Activated B cell treated with CpG ODN at 0.5 μM for 24 hours (primary cell): ENCODE measurements around the gene SLC16A7. TPM values are rescaled to one million over a fixed set of nuclear protein-coding genes. Genes with fewer than 3 reads are reported as not detected.

Source experiments
- ATAC-seq: fragments of 200-7000 bp; cut with Tn5 transposase; one replicate; pipeline ENCODE4 v1.10.0; 2021; ENCODE audit warnings: low read depth, mild to moderate bottlenecking, moderate library complexity
- CTCF ChIA-PET: fragments of 350-600 bp; sonication (Branson Sonifier 250); formaldehyde crosslinking; loops from one replicate; lab custom pipeline; 2021; ENCODE audit warnings: antibody characterized with exemption; lab: Charles Lee
- POLR2A ChIA-PET: fragments of 350-600 bp; sonication (Branson Sonifier 250); formaldehyde crosslinking; loops from one replicate; lab custom pipeline; 2021; ENCODE audit warnings: antibody characterized with exemption; lab: Charles Lee
- DNase-seq: peaks from one replicate; pipeline ENCODE4 v3.0.0; 2022
- H3K27ac Mint-ChIP-seq: one replicate; pipeline ENCODE4 v1.8.0; 2020; ENCODE audit warnings: mixed read lengths
- H3K27me3 Mint-ChIP-seq: one replicate; pipeline ENCODE4 v1.8.0; 2021; ENCODE audit warnings: mixed read lengths
- H3K36me3 Mint-ChIP-seq: one replicate; pipeline ENCODE4 v1.8.0; 2021; ENCODE audit warnings: low read depth, mixed read lengths
- H3K4me1 Mint-ChIP-seq: one replicate; pipeline ENCODE4 v1.8.0; 2021; ENCODE audit warnings: mixed read lengths
- H3K4me3 Mint-ChIP-seq: one replicate; pipeline ENCODE4 v1.8.0; 2020; ENCODE audit warnings: mild to moderate bottlenecking, mixed read lengths
- H3K9me3 Mint-ChIP-seq: one replicate; pipeline ENCODE4 v1.8.0; 2020; ENCODE audit warnings: mixed read lengths
- intact Hi-C: fragments of 100-400 bp; cut with micrococcal nuclease; formaldehyde crosslinking; loops from one replicate; pipeline ENCODE4 v1.15.1; 2024
- total RNA-seq: library from RNA; stranded (reverse); gene quantifications from 2 replicates; pipeline ENCODE4 v1.2.3, GENCODE V29; 2022
- TF ChIP-seq, protein P1 (sequence below): fragments of 200-600 bp; IDR thresholded peaks from one replicate; pipeline ENCODE4 v1.8.0; 2022; ENCODE audit warnings: antibody characterized with exemption, mild to moderate bottlenecking

The SLC16A7 gene
- total RNA-seq, 1 donor from 2014 or later, result 22.4 TPM

- intact Hi-C loops, result no loop called here
- TF ChIP-seq, protein P1, sequence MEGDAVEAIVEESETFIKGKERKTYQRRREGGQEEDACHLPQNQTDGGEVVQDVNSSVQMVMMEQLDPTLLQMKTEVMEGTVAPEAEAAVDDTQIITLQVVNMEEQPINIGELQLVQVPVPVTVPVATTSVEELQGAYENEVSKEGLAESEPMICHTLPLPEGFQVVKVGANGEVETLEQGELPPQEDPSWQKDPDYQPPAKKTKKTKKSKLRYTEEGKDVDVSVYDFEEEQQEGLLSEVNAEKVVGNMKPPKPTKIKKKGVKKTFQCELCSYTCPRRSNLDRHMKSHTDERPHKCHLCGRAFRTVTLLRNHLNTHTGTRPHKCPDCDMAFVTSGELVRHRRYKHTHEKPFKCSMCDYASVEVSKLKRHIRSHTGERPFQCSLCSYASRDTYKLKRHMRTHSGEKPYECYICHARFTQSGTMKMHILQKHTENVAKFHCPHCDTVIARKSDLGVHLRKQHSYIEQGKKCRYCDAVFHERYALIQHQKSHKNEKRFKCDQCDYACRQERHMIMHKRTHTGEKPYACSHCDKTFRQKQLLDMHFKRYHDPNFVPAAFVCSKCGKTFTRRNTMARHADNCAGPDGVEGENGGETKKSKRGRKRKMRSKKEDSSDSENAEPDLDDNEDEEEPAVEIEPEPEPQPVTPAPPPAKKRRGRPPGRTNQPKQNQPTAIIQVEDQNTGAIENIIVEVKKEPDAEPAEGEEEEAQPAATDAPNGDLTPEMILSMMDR, result no peak
- no peak for ATAC-seq
- Mint-ChIP-seq H3K4me1 (peaks cover 3% of the 10 kb centered on the region), H3K36me3 (peaks cover 49% of the 10 kb centered on the region), H3K4me3 (no peak overlapping the region), H3K27ac (no peak overlapping the region), H3K9me3 (no peaks in the 10 kb centered on the region), H3K27me3 (no peaks in the 10 kb centered on the region)
- CTCF ChIA-PET, result no interaction called here
- no peak for DNase-seq
- POLR2A ChIA-PET, result no interaction called here
Measured at GRCh38 chr12:59710004-59710628, 114.3 kb downstream of the SLC16A7 start.

DNA sequence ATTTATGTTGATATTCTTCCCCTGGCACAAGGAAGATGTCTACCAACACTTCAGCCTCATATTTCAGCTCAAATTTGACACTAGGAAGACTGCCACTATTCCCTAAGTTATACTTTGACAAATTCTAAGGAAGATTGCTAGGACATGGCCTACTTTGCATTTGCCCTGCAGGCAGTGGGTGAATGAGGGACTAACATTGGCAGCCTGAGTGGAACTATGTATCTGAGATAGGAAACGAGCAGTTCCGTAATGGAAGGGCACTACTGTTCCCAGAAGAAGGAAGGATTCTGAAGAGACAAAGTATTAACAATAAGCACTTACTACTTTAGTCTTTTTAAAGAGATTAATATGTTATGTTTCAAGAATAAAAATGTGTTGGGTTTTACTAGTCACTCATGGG, 115.1 kb downstream of the SLC16A7 start:
- H3K27me3 Mint-ChIP-seq, result no peaks in the 10 kb centered on the region
- TF ChIP-seq, protein P1, result no peak
- H3K4me1 Mint-ChIP-seq, result peaks cover 3% of the 10 kb centered on the region
- ChIA-PET CTCF (no interaction called here), POLR2A (no interaction called here)
- H3K27ac Mint-ChIP-seq, result no peak overlapping the region
- DNase-seq, result no peak
- no peak for ATAC-seq
- intact Hi-C loops, result no loop called here
- no peaks in the 10 kb centered on the region for H3K9me3 Mint-ChIP-seq
- H3K4me3 Mint-ChIP-seq, result no peak overlapping the region
- peaks cover 48% of the 10 kb centered on the region for H3K36me3 Mint-ChIP-seq

DNA sequence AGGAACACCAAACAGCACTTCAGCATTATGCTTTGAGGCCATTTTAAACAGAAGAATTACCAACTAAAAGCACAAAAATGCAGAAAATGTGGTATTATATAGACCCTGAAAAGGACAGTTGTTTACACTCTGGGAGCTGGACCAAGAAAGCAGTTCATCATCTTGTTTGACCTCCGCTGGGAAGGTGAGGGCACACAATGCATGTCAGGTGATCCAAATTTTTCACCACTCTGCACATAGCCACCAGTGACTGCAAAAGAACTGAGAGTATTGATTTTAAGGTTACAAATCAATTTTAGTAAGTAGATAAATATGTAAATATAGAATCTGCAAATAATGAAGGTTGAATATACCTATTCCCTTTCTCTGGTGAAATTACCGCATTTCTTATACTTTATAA, 119.6 kb downstream of the SLC16A7 start:
- DNase-seq, result no peak
- Mint-ChIP-seq H3K9me3 (no peaks in the 10 kb centered on the region), H3K27ac (no peak overlapping the region), H3K27me3 (no peaks in the 10 kb centered on the region), H3K4me1 (peaks cover 3% of the 10 kb centered on the region), H3K36me3 (peaks cover 33% of the 10 kb centered on the region), H3K4me3 (no peak overlapping the region)
- intact Hi-C loops, result no loop called here
- TF ChIP-seq, protein P1, result no peak
- ChIA-PET CTCF (no interaction called here), POLR2A (no interaction called here)
- ATAC-seq, result no peak

GRCh38 chr12:59716043-59716442, 120.2 kb downstream of the SLC16A7 start:
- POLR2A ChIA-PET, result no interaction called here
- intact Hi-C loops, result no loop called here
- CTCF ChIA-PET, result no interaction called here
- Mint-ChIP-seq H3K27ac (no peak overlapping the region), H3K4me1 (peaks cover 3% of the 10 kb centered on the region), H3K36me3 (peaks cover 28% of the 10 kb centered on the region), H3K27me3 (no peaks in the 10 kb centered on the region), H3K4me3 (no peak overlapping the region), H3K9me3 (no peaks in the 10 kb centered on the region)
- TF ChIP-seq, protein P1, result no peak
- DNase-seq, result no peak
- ATAC-seq, result no peak

GRCh38 chr12:59717436-59717835, 121.6 kb downstream of the SLC16A7 start:
- Mint-ChIP-seq H3K9me3 (no peaks in the 10 kb centered on the region), H3K27ac (no peak overlapping the region), H3K4me3 (no peak overlapping the region), H3K36me3 (peaks cover 20% of the 10 kb centered on the region), H3K4me1 (peaks cover 3% of the 10 kb centered on the region), H3K27me3 (no peaks in the 10 kb centered on the region)
- ChIA-PET CTCF (no interaction called here), POLR2A (no interaction called here)
- DNase-seq (no peak), ATAC-seq (no peak)
- intact Hi-C loops, result no loop called here
- TF ChIP-seq, protein P1, result no peak
